ENCODE data around the gene DEFB129.
A peak's percentile ranks its signal among the peaks of the same experiment; 100 is the strongest.

Gene DEFB129

DNA sequence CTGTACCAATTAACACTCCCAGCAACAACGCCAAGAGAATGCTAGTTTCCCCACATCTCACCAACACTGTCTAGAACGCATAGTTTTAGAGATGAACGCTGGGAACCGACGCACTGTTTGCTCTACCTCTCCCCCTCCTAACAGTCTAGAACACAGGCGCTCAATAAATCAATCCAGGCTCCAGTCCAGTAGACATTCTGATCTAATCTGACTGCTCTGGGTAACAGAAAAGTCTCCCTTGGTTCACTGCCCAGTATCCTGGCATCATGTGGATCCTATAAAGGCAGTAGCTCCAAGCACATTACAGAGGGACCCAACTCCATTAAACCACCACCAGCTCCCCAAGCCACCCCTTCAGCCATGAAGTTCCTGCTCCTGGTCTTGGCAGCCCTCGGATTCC is 30.4 kb downstream of the DEFB129 start, which contains the start of gene DEFB132:
DEFB132 (plus strand) TSS at position 306 of the 400 bp plus-strand sequence; CDS start at position 361, 55 bp downstream.
- DNase-seq, result no peak

DNA sequence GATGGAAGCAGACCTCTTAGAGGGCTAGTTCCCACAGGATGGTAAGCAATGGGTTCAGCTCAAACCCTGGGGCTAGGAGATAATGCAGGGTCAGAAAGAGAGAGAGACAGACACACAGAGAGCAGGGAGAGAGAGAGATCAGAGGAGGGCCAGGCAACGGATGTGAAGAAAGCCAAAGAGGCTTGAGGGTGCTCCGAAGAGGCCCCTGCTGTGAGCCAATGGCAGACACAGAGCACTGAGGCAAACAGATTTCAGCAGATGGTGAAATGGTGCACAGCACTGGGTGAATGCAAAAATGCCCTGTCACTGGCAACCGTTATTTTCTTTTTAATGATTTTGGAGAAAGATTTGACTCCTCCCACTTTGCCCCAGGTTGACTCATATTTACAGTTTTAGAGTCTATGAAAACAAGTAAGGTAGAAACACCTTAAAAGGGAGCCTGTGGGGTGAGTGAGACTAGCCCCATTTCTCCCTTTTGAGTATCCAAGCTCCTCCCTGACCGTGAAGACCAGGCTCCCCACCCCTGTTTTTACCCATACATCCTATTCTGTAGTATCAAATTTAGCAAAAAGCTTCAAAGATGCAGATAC is 31.3 kb downstream of the DEFB129 start:
- DNase-seq, result no peak

DNA sequence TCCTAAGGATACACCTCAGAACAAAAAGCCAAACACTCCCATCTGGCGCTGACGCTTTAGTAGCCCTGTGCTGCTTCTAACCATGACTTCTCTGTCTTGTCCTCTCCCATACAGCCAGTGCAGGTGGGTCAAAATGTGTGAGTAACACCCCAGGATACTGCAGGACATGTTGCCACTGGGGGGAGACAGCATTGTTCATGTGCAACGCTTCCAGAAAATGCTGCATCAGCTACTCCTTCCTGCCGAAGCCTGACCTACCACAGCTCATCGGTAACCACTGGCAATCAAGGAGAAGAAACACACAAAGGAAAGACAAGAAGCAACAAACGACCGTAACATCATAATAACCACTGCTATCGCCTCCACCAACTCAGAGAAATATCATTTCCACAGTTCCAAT is 31.9 kb downstream of the DEFB129 start:
- DNase-seq, result no peak

DNA sequence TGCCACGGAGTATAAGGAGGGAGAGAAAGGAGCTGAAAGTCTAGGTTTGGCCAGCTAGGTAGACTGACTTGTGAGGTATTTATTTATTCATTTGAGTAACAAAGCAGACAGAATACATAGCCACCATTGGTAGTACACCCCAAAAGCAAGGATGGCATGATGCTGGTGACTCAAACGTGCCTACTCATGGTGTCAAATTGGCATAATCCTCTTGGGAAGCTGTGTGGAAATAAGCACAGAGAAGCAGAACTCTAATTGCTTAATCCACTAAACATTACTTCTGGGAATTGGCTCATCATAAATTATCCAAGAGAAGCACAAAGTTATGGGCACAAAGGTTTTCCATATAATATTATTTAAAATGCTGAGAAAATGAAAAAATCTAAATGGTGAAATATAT is 32.9 kb downstream of the DEFB129 start:
- no peak for DNase-seq

DNA sequence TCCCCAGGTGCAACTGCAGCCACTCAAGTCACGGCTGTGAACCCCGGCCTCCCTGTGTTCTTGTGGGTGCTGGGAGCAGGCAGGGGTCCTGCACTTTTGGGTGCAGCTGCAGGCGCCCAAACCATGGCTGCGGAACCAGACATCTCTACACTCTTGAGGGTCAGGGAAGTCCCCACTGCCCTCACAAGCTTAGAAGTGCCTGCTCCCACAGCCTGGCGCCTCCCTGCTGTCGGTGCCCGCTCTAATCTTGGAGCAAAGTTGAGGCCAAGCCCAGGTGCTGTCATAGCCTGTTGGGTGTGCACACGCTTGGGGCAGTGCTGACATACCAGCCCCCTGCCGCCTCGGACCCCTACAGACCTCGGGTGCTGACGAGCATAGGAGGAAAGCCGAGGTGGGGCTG is 36.6 kb downstream of the DEFB129 start:
- DNase-seq, result no peak

DNA sequence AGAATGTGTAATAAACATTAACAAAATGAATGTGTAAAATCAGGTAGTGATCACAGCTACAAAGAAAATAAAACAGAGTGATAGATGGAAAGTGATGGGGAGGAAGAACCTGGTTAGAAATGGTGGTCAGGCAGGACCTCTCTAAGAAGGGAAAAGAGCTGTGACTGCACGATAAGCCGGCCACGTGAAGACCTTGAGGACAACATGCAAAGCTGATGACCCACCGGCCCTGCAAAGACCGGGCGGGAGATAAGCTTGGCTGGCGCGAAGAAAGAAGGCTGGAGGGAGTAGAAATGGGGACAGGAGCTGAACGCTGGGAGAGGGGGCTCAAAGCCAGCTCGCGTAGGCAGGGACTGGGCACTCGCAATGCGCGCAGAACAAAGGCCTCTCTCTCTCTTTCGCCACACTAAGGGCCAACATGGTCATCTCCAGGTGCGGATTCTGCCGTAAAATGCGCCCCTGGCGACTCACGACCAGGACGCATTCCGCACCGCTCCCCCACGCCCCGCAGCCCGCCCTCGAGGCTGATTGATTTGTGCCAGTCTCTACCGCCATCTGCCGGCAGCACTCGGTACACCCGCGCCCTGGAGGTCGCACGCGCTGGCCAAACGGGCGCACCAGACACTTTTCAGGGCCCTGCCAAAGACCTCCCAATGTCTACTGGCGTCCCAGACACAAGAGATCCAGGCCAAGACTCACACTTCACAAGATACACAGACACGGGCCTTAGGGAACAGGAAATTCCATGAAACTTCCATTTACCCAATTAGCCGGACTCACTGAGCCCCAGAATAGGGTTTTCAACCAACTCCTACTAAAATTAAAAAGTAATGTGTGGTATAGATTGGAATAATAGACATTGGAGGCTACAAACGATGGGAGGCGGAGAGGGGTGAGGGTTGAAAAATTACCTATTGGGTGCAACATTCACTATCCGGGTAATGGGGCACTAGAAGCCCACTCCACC is 39.8 kb downstream of the DEFB129 start:
- peak; percentile 86 for DNase-seq

DNA sequence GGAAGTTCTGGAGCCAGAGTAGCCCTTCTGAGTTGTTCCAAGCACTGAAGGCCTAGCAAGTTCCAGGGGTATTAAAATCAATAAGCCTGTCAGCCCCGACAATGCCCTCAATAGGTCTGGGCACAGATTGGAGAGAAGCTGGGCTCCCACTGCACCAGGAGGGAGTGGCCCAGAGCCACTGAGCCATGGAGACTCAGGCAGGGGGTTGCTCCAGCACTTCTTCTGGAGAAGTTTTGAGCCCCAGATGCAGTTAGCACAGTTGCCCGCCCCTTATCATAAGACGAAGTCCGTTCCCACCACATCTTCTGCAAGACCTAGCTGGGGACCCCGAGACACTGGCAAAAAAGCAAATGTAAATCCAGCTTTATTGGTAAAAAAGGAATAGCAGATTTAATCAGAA is 43.5 kb downstream of the DEFB129 start:
- DNase-seq, result no peak

DNA sequence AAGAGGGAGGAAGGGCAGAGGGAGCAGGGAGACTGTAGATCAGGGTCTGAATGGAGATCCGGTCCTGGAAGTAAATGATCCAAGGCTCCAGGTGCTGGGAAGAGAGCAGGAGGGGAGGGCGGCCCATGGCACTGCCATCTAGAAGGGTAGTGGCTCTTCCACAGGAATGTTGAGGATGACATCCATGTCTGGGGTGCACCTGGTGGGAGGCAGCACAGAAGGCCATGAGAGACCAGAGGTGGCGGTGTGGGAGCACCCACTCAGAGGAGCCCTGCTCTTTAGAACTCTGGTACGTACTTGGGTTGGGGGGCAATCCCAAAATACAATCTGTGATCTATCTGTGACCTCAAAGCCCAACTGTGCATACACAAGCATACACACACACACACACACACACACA is 44.0 kb downstream of the DEFB129 start:
- DNase-seq, result no peak

DNA sequence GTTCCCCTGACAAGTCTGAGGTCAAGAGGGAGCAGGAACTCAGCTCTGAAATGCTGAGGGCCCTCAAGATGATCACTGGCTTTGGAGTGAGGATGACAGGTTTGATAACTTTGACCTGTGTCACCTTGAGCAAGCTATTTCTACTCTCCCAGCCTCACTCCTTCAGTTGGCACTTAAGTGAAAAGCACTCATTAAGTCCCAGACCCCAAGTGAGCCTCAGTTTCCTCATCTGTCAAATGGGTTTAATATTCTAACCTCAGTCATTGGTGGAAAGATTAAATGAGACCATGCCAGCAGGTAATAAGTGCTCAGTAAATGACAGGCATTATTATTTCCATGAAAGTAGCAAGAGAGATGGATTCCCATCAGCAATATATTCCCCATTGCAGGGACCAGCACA is 44.5 kb downstream of the DEFB129 start:
- DNase-seq, result no peak

DNA sequence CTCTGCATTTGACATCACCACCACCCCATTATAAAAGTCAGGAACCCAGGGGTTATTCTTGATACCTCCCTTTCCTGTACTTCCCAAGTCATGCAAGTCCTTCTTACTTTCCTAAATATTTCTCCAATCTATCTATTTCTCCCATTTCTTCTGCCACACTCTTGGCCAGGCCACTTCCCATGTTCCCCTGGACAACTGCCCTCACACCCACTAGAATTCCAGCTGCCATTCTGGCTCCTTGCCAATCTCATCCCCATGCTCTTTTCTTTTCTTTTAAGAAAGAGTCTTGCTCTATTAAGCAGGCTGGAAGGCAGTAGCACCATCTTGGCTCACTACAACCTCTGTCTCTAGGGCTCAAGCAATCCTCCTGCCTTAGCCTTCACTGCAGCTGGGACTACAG is 45.7 kb downstream of the DEFB129 start:
- no peak for DNase-seq

DNA sequence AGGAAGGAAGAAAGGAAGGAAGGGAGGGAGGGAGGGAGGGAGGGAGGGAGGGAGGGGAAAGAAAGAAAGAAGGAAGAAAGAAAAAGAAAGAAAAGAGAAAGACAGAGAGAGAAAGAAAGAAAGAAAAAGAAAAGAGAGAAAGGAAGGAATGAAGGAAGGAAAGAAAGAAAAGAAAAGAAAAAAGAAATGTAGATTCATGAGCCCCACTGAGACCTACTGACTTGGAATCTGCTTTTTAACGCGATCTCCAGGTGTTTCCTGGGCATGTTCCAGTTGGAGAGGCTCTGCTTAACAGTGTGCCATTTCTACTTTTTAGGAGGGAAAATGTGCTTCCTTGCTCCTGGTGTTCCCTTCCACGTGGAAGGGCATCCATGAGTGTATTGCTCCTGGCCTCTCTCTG is 46.8 kb downstream of the DEFB129 start:
- DNase-seq, result no peak

DNA sequence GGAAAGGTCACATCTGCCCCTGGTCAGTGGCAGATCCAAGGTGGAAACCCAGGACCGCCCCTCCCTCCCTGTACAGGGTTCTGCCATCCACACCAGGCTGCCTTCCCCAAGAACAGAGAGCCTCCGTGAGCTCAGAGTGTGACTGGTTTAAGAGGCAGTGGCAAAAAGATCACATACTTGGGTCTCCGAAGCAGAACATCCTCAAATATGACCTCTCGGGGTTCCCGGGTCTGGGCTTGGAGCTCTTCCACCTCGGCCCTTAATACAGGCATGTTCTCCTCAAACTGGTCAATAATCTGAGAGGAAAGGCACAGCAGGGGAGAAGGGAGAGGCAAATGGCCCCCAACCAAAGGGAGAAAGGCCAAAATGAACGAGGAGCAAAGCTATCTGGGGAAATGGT is 48.7 kb downstream of the DEFB129 start:
- no peak for DNase-seq

DNA sequence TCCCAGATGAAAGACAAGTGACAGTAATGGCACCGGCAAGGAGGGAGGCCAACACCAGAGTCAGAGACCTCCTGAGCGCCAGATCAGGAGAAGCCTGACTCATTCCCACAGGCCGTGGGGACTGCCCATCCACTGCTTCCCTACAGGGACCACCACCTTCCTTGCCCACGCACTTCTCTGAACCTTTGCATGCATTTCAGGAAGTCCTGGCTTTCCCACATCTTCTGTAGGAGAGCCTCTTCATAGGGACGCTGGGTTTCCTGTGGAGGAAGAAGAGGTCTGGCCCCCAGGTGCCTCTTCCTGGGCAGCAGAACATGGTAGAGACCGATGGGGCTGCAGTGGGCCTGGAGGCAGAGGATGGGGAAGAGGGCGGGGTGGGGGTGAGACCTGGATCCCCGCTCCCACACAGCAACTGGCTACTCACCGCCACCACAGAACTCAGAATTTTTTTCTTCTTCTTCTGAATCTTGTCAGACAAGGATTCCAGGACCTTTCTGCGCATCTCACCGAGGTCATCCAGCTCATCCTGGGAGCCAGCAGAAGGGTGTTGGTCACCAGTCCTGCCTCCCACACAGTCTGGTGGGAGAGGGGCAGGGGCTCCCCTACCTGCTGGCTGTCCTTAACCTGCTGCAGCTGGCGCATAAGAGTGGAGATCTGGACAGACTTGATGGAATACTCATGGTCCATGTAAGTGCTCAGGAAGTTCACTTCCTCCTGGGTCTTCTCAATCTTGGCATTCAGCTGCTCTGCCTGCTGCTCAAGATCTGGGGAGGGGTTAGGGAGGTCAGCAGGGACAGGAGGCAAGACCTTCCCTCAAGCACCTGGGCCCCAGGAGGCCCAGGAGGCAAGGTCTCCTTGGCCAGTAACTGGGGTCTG is 49.8 kb downstream of the DEFB129 start:
- DNase-seq, result no peak

DNA sequence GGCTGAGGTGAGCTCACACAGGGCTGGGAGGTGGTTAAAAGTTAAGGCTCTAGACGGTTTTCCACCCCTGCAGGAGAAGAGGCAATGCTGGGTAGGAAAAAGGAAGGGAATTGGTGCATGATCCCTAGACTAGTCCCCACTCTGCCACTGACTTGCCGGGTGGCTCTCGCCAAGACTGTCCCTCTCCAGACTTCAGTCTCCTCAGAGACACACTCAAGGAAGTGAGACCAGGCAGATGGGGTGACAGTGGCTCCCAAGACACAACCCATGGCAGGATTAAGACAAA is 50.4 kb downstream of the DEFB129 start:
- no peak for DNase-seq

DNA sequence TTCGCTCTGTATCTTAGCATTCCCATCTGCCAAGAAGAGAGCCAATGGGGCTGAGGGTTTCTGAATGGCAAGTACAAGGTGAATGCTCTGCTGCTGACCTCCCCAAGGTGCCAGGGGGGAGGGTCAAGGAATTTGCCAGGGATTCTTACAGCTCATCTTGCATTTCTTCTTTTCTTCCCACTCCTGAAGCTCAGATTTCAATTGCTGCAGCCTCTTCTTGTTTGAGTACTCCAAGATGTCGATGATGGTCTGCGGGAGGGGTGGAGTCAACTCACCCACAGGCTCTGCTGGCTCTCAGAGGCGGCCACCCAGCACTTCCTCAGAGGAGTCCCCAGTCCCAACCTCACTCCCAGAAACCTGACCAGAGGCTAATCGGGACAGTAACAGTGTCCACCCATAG is 51.1 kb downstream of the DEFB129 start:
- DNase-seq, result no peak

DNA sequence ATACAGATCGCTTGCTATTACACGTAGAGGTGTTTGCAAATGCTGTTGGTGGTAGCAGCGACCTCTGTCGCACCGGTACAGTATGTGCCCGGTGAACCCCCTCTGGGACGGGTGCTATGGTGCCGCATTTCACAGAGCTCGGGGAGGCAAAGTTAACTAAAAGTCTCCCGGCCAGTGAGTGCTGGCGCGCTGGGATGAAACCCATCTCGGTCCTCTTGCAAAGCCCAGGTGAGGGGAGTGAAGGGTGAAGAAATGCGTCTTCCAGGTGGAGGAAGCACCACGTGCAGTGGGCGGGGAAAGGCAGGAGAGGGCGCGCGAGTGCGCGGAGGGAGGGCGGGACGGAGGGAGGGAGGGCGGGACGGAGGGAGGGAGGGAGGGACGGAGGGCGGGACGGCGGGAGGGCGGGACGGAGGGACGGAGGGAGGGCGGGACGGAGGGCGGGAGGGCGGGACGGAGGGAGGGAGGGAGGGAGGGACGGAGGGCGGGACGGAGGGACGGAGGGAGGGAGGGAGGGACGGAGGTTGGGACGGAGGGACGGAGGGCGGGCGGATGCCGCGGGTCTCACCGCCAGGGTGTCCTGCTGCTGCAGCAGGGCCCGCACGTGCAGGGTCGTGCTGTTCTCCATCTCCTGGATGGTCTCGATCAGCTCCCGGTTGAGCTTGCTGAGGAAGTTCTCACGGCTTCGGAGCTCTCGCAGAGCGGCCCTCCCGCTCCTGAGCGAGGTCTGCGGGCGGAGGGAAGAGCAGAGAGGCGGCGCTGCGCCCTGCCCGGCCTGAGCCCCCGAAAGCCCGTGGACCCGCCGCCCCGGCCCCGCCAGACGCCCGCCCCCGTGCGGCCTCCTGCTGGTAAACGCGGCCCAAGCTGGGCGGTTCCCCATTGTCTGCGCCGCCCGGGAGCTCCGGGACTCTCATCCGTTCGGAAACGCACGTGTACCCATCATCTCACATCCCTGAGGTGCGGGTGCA is 51.8 kb downstream of the DEFB129 start:
- peak; percentile 65 for DNase-seq
